ENCODE results near the gene WASF2.
A peak's percentile ranks its signal among the peaks of the same experiment; 100 is the strongest.

Gene WASF2

GRCh38 chr1:27359822-27360158 is 130.2 kb downstream of the WASF2 start:
- DNase-seq (ENCODE audit: low read depth) = no peak
- TF ChIP-seq POLR2A (IDR thresholded peaks at IDR 0.05; ENCODE audit: extremely low read depth, insufficient read length) (no peak), CTCF (IDR thresholded peaks at IDR 0.05; ENCODE audit: low read depth, low read length) (no peak), MAX (IDR thresholded peaks at IDR 0.05; ENCODE audit: low read depth, low read length) (no peak), MYC (IDR thresholded peaks at IDR 0.05; ENCODE audit: low read depth, low read length) (no peak)
- H3K4me3 ChIP-seq (ENCODE audit: low read depth, low read length) = no peak overlapping the region

- no peak overlapping the region for H3K4me3 ChIP-seq (ENCODE audit: low read depth, low read length)
- TF ChIP-seq CTCF (IDR thresholded peaks at IDR 0.05; ENCODE audit: low read depth, low read length) (no peak), POLR2A (IDR thresholded peaks at IDR 0.05; ENCODE audit: extremely low read depth, insufficient read length) (no peak)
- DNase-seq (ENCODE audit: low read depth) = no peak
Observed at GRCh38 chr1:27358928-27359313, 131.0 kb downstream of the WASF2 start.

- TF ChIP-seq MYC (IDR thresholded peaks at IDR 0.05; ENCODE audit: low read depth, low read length) (no peak), POLR2A (IDR thresholded peaks at IDR 0.05; ENCODE audit: extremely low read depth, insufficient read length) (no peak), MAX (IDR thresholded peaks at IDR 0.05; ENCODE audit: low read depth, low read length) (no peak), CTCF (IDR thresholded peaks at IDR 0.05; ENCODE audit: low read depth, low read length) (no peak)
- H3K4me3 ChIP-seq (ENCODE audit: low read depth, low read length) = no peak overlapping the region
- no peak for DNase-seq (ENCODE audit: low read depth)
Observed at GRCh38 chr1:27358038-27358927, 131.7 kb downstream of the WASF2 start.

GRCh38 chr1:27357281-27358037 is 132.5 kb downstream of the WASF2 start:
- peak; percentile 77 for DNase-seq (ENCODE audit: low read depth)
- H3K4me3 ChIP-seq (ENCODE audit: low read depth, low read length) = no peak overlapping the region
- TF ChIP-seq POLR2A (IDR thresholded peaks at IDR 0.05; ENCODE audit: extremely low read depth, insufficient read length) = no peak
- peak; percentile 81 for TF ChIP-seq MAX (IDR thresholded peaks at IDR 0.05; ENCODE audit: low read depth, low read length)
- TF ChIP-seq MYC (IDR thresholded peaks at IDR 0.05; ENCODE audit: low read depth, low read length) = peak; percentile 63
- TF ChIP-seq CTCF (IDR thresholded peaks at IDR 0.05; ENCODE audit: low read depth, low read length) = peak; percentile 69

- no peak for TF ChIP-seq POLR2A (IDR thresholded peaks at IDR 0.05; ENCODE audit: extremely low read depth, insufficient read length)
- TF ChIP-seq MAX (IDR thresholded peaks at IDR 0.05; ENCODE audit: low read depth, low read length) = no peak
- no peak for TF ChIP-seq MYC (IDR thresholded peaks at IDR 0.05; ENCODE audit: low read depth, low read length)
- no peak for TF ChIP-seq CTCF (IDR thresholded peaks at IDR 0.05; ENCODE audit: low read depth, low read length)
- H3K4me3 ChIP-seq (ENCODE audit: low read depth, low read length) = no peak overlapping the region
- DNase-seq (ENCODE audit: low read depth) = no peak
Observed at GRCh38 chr1:27356619-27357280, 133.2 kb downstream of the WASF2 start.
